GM12878 (cell line): Measurements from ENCODE around the gene PCDH15. TPM values are rescaled to one million over a fixed set of nuclear protein-coding genes. Genes with fewer than 3 reads are reported as not detected.

Experiments used
- ATAC-seq: fragments of 200-7000 bp; cut with Tn5 transposase; 3 replicates; pipeline ENCODE4 v1.9.1; 2020; ENCODE audit warnings: mild to moderate bottlenecking, moderate library complexity
- BruUV-seq: library from RNA; stranded (reverse); fragments of 400-500 nt; replicated peaks from 2 replicates; lab custom pipeline; 2021; lab: Mats Ljungman, UMichigan
- CTCF ChIA-PET: fragments of 300-600 bp; sonication (Branson Sonifier 250); formaldehyde crosslinking; extraction: SDS; loops from one replicate; lab custom pipeline; 2021; ENCODE audit warnings: inconsistent platforms; lab: Yijun Ruan, JAX
- POLR2A ChIA-PET: fragments of 350-600 bp; formaldehyde crosslinking; extraction: SDS; loops from one replicate; lab custom pipeline; 2021; ENCODE audit warnings: inconsistent platforms; lab: Charles Lee
- RAD21 ChIA-PET: fragments of 300-600 bp; sonication (Branson Sonifier 250); formaldehyde crosslinking; loops from one replicate; lab custom pipeline; 2023; ENCODE audit warnings: antibody characterized with exemption; ENCODE audit not compliant: unreplicated experiment; lab: Charles Lee
- SMC1A ChIA-PET: fragments of 300-600 bp; sonication (Branson Sonifier 250); formaldehyde crosslinking; loops from one replicate; lab custom pipeline; 2023; ENCODE audit not compliant: unreplicated experiment, uncharacterized antibody; lab: Charles Lee
- DNase-seq: peaks from one replicate; pipeline ENCODE4 v3.0.0-alpha.2; 2011; ENCODE audit warnings: low read depth, low spot score
- FAIRE-seq: peaks from 3 replicates; lab custom pipeline; 2011; peaks lifted over from hg19 to GRCh38; lab: Jason Lieb, UNC
- H2AFZ ChIP-seq: 2 replicates; pipeline ENCODE4 v1.6.0; 2011; ENCODE audit warnings: low read depth, low read length, control low read depth; ENCODE audit not compliant: control insufficient read depth
- H3K27ac ChIP-seq: 2 replicates; pipeline ENCODE4 v1.5.1; 2011; ENCODE audit warnings: control low read depth; ENCODE audit not compliant: control insufficient read depth, insufficient read depth
- H3K27me3 ChIP-seq, 2 experiments: replicated peaks in 1 of 2; 2 replicates each; pipeline versions ENCODE4 v1.6.0 to v1.6.1; 2011; ENCODE audit warnings: low read length in 1 of 2; ENCODE audit not compliant: control insufficient read depth in 2 of 2, insufficient read depth in 2 of 2
- H3K36me3 ChIP-seq, 2 experiments: 2 replicates each; pipeline ENCODE4 v1.5.1; 2011; ENCODE audit warnings: low read length in 1 of 2; ENCODE audit not compliant: control insufficient read depth in 2 of 2, insufficient read depth in 2 of 2
- H3K4me1 ChIP-seq: 2 replicates; pipeline ENCODE4 v1.6.1; 2011; ENCODE audit warnings: mild to moderate bottlenecking, low read length, moderate library complexity, mixed read lengths; ENCODE audit not compliant: control insufficient read depth, insufficient read depth
- H3K4me2 ChIP-seq: 2 replicates; pipeline ENCODE4 v1.6.0; 2011; ENCODE audit warnings: control low read depth; ENCODE audit not compliant: control insufficient read depth, insufficient read depth
- H3K4me3 ChIP-seq: fragments of 200-600 bp; sonication (generic); 2 replicates; pipeline ENCODE4 v1.5.1; 2016
- H3K79me2 ChIP-seq: 2 replicates; pipeline ENCODE4 v1.6.0; 2011; ENCODE audit warnings: low read length; ENCODE audit not compliant: control insufficient read depth, insufficient read depth
- H3K9ac ChIP-seq: 2 replicates; pipeline ENCODE4 v1.8.0; 2011; ENCODE audit warnings: low read length, control low read depth, mixed read lengths; ENCODE audit not compliant: control insufficient read depth, insufficient read depth
- H3K9me3 ChIP-seq: replicated peaks from 3 replicates; pipeline ENCODE4 v1.5.1; 2011; ENCODE audit warnings: mild to moderate bottlenecking, low read length; ENCODE audit not compliant: control insufficient read depth, insufficient read depth
- H4K20me1 ChIP-seq: 2 replicates; pipeline ENCODE4 v1.6.0; 2011; ENCODE audit not compliant: control insufficient read depth, insufficient read depth
- EP300 ChIP-seq, 2 experiments: fragments of 150-350 bp in 1 of 2; IDR thresholded peaks; 2 replicates each; pipeline ENCODE4 v1.6.1; 2011 to 2012; ENCODE audit warnings: low read depth in 2 of 2, low read length in 2 of 2, borderline replicate concordance in 1 of 2, improper control_type of control experiment in 1 of 2, inconsistent platforms in 1 of 2; ENCODE audit not compliant: control insufficient read depth in 1 of 2
- GATAD2B ChIP-seq: fragments of 450-650 bp; conservative IDR thresholded peaks from 2 replicates; pipeline ENCODE4 v1.6.1; 2017; ENCODE audit warnings: low read depth, mild to moderate bottlenecking, moderate library complexity
- KAT2A ChIP-seq: conservative IDR thresholded peaks from 2 replicates; pipeline ENCODE4 v1.6.1; 2011; ENCODE audit warnings: low read depth, low read length; ENCODE audit not compliant: control insufficient read depth
- MEF2B ChIP-seq: fragments of 450-650 bp; IDR thresholded peaks from 2 replicates; pipeline ENCODE4 v1.6.1; 2018; ENCODE audit warnings: mild to moderate bottlenecking, moderate library complexity; ENCODE audit not compliant: partially characterized antibody, poor library complexity, severe bottlenecking
- MYB ChIP-seq: fragments of 150-350 bp; IDR thresholded peaks from 2 replicates; pipeline ENCODE4 v1.6.1; 2014; ENCODE audit warnings: mild to moderate bottlenecking, low read depth, low read length, borderline replicate concordance
- NFIC ChIP-seq: IDR thresholded peaks from 2 replicates; pipeline ENCODE4 v1.6.1; 2012; ENCODE audit warnings: low read depth, mild to moderate bottlenecking, inconsistent platforms, low read length, moderate library complexity
- RBBP5 ChIP-seq: fragments of 200-600 bp; sonication (generic); conservative IDR thresholded peaks from 2 replicates; pipeline ENCODE4 v1.6.1; 2016
- SIX5 ChIP-seq: IDR thresholded peaks from 2 replicates; pipeline ENCODE4 v1.6.1; 2011; ENCODE audit warnings: mild to moderate bottlenecking, low read depth, low read length, moderate library complexity; ENCODE audit not compliant: severe bottlenecking
- SMAD1 ChIP-seq: fragments of 450-650 bp; IDR thresholded peaks from 2 replicates; pipeline ENCODE4 v1.6.1; 2018; ENCODE audit warnings: mild to moderate bottlenecking, low read depth; ENCODE audit not compliant: partially characterized antibody
- SMARCA5 ChIP-seq: fragments of 450-650 bp; IDR thresholded peaks from 2 replicates; pipeline ENCODE4 v1.6.1; 2017; ENCODE audit warnings: mild to moderate bottlenecking
- SREBF2 ChIP-seq: IDR thresholded peaks from 2 replicates; pipeline ENCODE4 v1.6.1; 2012; ENCODE audit warnings: mild to moderate bottlenecking, low read length
- SUPT20H ChIP-seq: IDR thresholded peaks from 2 replicates; pipeline ENCODE4 v1.6.1; 2011; ENCODE audit warnings: low read depth, mild to moderate bottlenecking, low read length, moderate library complexity, borderline replicate concordance; ENCODE audit not compliant: control insufficient read depth
- TCF12 ChIP-seq: IDR thresholded peaks from 2 replicates; pipeline ENCODE4 v1.6.1; 2011; ENCODE audit warnings: low read depth, mild to moderate bottlenecking, low read length
- YBX1 ChIP-seq: fragments of 450-650 bp; IDR thresholded peaks from 2 replicates; pipeline ENCODE4 v1.6.1; 2016; ENCODE audit warnings: antibody characterized with exemption
- ZBED1 ChIP-seq: IDR thresholded peaks from 2 replicates; pipeline ENCODE4 v1.6.1; 2016; ENCODE audit warnings: borderline replicate concordance
- ZNF622 ChIP-seq: fragments of 450-650 bp; IDR thresholded peaks from 2 replicates; pipeline ENCODE4 v1.6.1; 2017; ENCODE audit warnings: mild to moderate bottlenecking, inconsistent platforms
- ZZZ3 ChIP-seq: IDR thresholded peaks from 2 replicates; pipeline ENCODE4 v1.6.1; 2011; ENCODE audit warnings: low read depth; ENCODE audit not compliant: control insufficient read depth, insufficient read length
- in situ Hi-C: fragments of 300-500 bp; cut with MboI; formaldehyde crosslinking; loops from 9 replicates; pipeline ENCODE4 v1.14.3; 2018; ENCODE audit warnings: mixed read lengths
- intact Hi-C: fragments of 100-400 bp; cut with micrococcal nuclease; formaldehyde crosslinking; loops from one replicate; pipeline ENCODE4 v1.14.2; 2022; ENCODE audit not compliant: unreplicated experiment
- polyA plus RNA-seq, 11 experiments: library from polyadenylated mRNA; depleted of rRNA in 4 of 11; unstranded in 6 of 11; stranded (reverse) in 5 of 11; fragments of >200 nt; fragmentation: Nextera tagmentation in 4 of 11; fragmentation: Illumina TruSeq in 1 of 11; extraction: Ambion mirVana in 4 of 11; extraction: Trizol in 1 of 11; gene quantifications; 1 replicate in 1 of 11; 2 replicates in 10 of 11; pipeline versions ENCODE4 v1.2.1 to v1.2.3, GENCODE V29; 2011 to 2016; ENCODE audit warnings: inconsistent platforms in 2 of 11, missing spikeins in 2 of 11, low read depth in 1 of 11
- total RNA-seq, 4 experiments: library from RNA; depleted of rRNA in 3 of 4; stranded (reverse); fragments of >200 nt in 3 of 4; fragmentation: Illumina TruSeq in 1 of 4; extraction: Trizol in 1 of 4; gene quantifications; 2 replicates each; pipeline versions ENCODE4 v1.2.1 to v1.2.3, GENCODE V29; 2013 to 2021
- TF ChIP-seq, protein P1 (sequence below): IDR thresholded peaks from 2 replicates; pipeline ENCODE4 v1.6.1; 2012; ENCODE audit warnings: low read depth, low read length, improper control_type of control experiment
- TF ChIP-seq, protein P2 (sequence below): fragments of 450-650 bp; IDR thresholded peaks from 2 replicates; pipeline ENCODE4 v1.6.1; 2017; ENCODE audit warnings: low read depth, mild to moderate bottlenecking, moderate library complexity

The PCDH15 gene
- total and polyA plus RNA-seq, 10 of the 15 experiments (the other 5 are each of a cell fraction or from before 2014, with no cell fraction given): 0.03 to 0.52 (median 0.07) TPM; not detected in 6

- H3K79me2 ChIP-seq: no peaks in the 10 kb centered on the region
- H4K20me1 ChIP-seq: no peaks in the 10 kb centered on the region
- RAD21 ChIA-PET: no interaction called here
- no peak for TF ChIP-seq TCF12
- TF ChIP-seq MYB: no peak
- no peak for TF ChIP-seq GATAD2B
- TF ChIP-seq SMAD1: no peak
- TF ChIP-seq SMARCA5: no peak
- no peak for TF ChIP-seq EP300 (IDR thresholded peaks at IDR 0.05; ENCODE audit: borderline replicate concordance in 1 of 2, control insufficient read depth in 1 of 2, low read depth in 2 of 2, low read length in 2 of 2)
- TF ChIP-seq NFIC: no peak
- no peak for TF ChIP-seq ZZZ3
- no peak for TF ChIP-seq RBBP5
- no peak for TF ChIP-seq YBX1
- H3K27me3 ChIP-seq: no peaks in the 10 kb centered on the region
- H3K9ac ChIP-seq: no peak overlapping the region
- no peaks in the 10 kb centered on the region for H3K36me3 ChIP-seq
- H3K4me3 ChIP-seq: no peak overlapping the region
- no peak overlapping the region for H3K4me2 ChIP-seq
- intact Hi-C loops (no loop called here), in situ Hi-C loops (no loop called here)
- no peaks in the 10 kb centered on the region for H3K9me3 ChIP-seq
- FAIRE-seq (no peak), DNase-seq (no peak), ATAC-seq (no peak)
- POLR2A ChIA-PET: no interaction called here
- no peak overlapping the region for H2AFZ ChIP-seq
- no peaks in the 10 kb centered on the region for H3K4me1 ChIP-seq
- SMC1A ChIA-PET: no interaction called here
- no peak overlapping the region for H3K27ac ChIP-seq
- BruUV-seq: no TSS peak
- CTCF ChIA-PET: no interaction called here
Measured at GRCh38 chr10:54613162-54613561, 187.9 kb downstream of the PCDH15 start.

DNA sequence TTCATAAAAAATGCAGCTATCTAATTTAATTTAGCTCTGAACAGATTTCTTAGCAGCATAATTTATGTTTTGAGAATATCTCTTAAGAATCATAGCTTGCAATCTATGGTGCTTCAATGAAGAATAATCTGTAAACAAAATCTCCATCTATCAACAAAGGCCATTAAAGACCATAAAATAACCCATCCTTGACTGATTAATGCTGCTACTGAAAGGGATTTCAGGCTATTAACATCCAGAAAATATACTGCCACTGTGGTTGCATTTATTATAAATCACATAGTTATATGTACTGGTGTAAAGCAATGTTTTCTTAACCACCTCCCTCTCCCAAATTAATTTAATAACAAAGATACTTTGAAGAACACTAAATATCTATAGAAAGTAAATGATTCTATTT is 191.6 kb downstream of the PCDH15 start:
- no peak overlapping the region for H3K9ac ChIP-seq
- no peak overlapping the region for H3K4me2 ChIP-seq
- SMC1A ChIA-PET: no interaction called here
- ATAC-seq: no peak
- no peak overlapping the region for H2AFZ ChIP-seq
- FAIRE-seq: no peak
- no peaks in the 10 kb centered on the region for H3K9me3 ChIP-seq
- POLR2A ChIA-PET: no interaction called here
- no peak for DNase-seq
- TF ChIP-seq MEF2B: no peak
- no peak for TF ChIP-seq ZNF622
- no peak for TF ChIP-seq SIX5
- no peak for TF ChIP-seq SREBF2
- no peak for TF ChIP-seq TCF12
- TF ChIP-seq, protein P1, sequence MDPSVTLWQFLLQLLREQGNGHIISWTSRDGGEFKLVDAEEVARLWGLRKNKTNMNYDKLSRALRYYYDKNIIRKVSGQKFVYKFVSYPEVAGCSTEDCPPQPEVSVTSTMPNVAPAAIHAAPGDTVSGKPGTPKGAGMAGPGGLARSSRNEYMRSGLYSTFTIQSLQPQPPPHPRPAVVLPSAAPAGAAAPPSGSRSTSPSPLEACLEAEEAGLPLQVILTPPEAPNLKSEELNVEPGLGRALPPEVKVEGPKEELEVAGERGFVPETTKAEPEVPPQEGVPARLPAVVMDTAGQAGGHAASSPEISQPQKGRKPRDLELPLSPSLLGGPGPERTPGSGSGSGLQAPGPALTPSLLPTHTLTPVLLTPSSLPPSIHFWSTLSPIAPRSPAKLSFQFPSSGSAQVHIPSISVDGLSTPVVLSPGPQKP: no peak
- TF ChIP-seq, protein P2, sequence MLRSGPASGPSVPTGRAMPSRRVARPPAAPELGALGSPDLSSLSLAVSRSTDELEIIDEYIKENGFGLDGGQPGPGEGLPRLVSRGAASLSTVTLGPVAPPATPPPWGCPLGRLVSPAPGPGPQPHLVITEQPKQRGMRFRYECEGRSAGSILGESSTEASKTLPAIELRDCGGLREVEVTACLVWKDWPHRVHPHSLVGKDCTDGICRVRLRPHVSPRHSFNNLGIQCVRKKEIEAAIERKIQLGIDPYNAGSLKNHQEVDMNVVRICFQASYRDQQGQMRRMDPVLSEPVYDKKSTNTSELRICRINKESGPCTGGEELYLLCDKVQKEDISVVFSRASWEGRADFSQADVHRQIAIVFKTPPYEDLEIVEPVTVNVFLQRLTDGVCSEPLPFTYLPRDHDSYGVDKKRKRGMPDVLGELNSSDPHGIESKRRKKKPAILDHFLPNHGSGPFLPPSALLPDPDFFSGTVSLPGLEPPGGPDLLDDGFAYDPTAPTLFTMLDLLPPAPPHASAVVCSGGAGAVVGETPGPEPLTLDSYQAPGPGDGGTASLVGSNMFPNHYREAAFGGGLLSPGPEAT: no peak
- TF ChIP-seq ZBED1: no peak
- TF ChIP-seq KAT2A: no peak
- TF ChIP-seq SUPT20H: no peak
- TF ChIP-seq, all 136 proteins: peak for 0
- BruUV-seq: no TSS peak
- Histone ChIP-seq H4K20me1 (no peaks in the 10 kb centered on the region), H3K4me3 (no peak overlapping the region), H3K36me3 (no peaks in the 10 kb centered on the region), H3K79me2 (no peaks in the 10 kb centered on the region), H3K4me1 (no peaks in the 10 kb centered on the region), H3K27ac (no peak overlapping the region), H3K27me3 (no peaks in the 10 kb centered on the region)
- intact Hi-C loops (no loop called here), in situ Hi-C loops (no loop called here)
- ChIA-PET CTCF (no interaction called here), RAD21 (no interaction called here)
